A549 (cell line): ENCODE measurements around the gene OR6N1. TPM values are rescaled to one million over a fixed set of nuclear protein-coding genes. Genes with fewer than 3 reads are reported as not detected.

ENCODE experiments used
- ATAC-seq, 2 experiments: fragments of 200-7000 bp in 1 of 2; fragments of >200 bp in 1 of 2; cut with Nextera tagmentation in 1 of 2; cut with Tn5 transposase in 1 of 2; 3 replicates each; pipeline versions ENCODE4 v1.8.0 to v1.9.1; 2018 to 2020; ENCODE audit warnings: mild to moderate bottlenecking in 1 of 2, moderate library complexity in 1 of 2
- CTCF ChIA-PET: fragments of 300-600 bp; sonication (Branson Sonifier 250); formaldehyde crosslinking; extraction: SDS; loops from one replicate; lab custom pipeline; 2021; ENCODE audit warnings: antibody characterized with exemption, inconsistent platforms; lab: Yijun Ruan, JAX
- POLR2A ChIA-PET: fragments of 350-600 bp; formaldehyde crosslinking; extraction: SDS; loops from one replicate; lab custom pipeline; 2021; ENCODE audit warnings: antibody characterized with exemption, inconsistent platforms; lab: Yijun Ruan, JAX
- DNase-seq, 2 experiments: peaks; one replicate each; pipeline versions ENCODE4 v3.0.0 to v3.0.0-alpha.2; 2011 to 2016; ENCODE audit warnings: low read depth in 1 of 2, low spot score in 1 of 2
- FAIRE-seq: peaks from 2 replicates; lab custom pipeline; 2011; peaks lifted over from hg19 to GRCh38; lab: Jason Lieb, UNC
- H3K27ac ChIP-seq, 2 experiments: fragments of >200 bp; sonication (Bioruptor Twin); formaldehyde crosslinking; 3 replicates each; pipeline ENCODE4 v1.5.1; 2016 to 2017
- H3K4me1 ChIP-seq: fragments of >200 bp; sonication (Bioruptor Twin); formaldehyde crosslinking; 3 replicates; pipeline ENCODE4 v1.6.1; 2016
- H3K4me2 ChIP-seq: fragments of >200 bp; sonication (Bioruptor Twin); formaldehyde crosslinking; 3 replicates; pipeline ENCODE4 v1.6.1; 2016
- H3K4me3 ChIP-seq: fragments of >200 bp; sonication (Bioruptor Twin); formaldehyde crosslinking; 3 replicates; pipeline ENCODE4 v1.5.1; 2016
- H3K9me3 ChIP-seq: fragments of >200 bp; sonication (Bioruptor Twin); formaldehyde crosslinking; 3 replicates; pipeline ENCODE4 v1.6.1; 2016
- BHLHE40 ChIP-seq: IDR thresholded peaks from 2 replicates; pipeline ENCODE4 v1.6.1; 2012; ENCODE audit warnings: low read depth, low read length, inconsistent platforms
- CEBPB ChIP-seq, 2 experiments: fragments of >200 bp in 1 of 2; sonication (Bioruptor Twin) in 1 of 2; formaldehyde crosslinking in 1 of 2; IDR thresholded peaks; 2 replicates each; pipeline ENCODE4 v1.6.1; 2012 to 2016
- CHD4 ChIP-seq: fragments of 200-600 bp; sonication (generic); IDR thresholded peaks from 2 replicates; pipeline ENCODE4 v1.6.1; 2016; ENCODE audit warnings: antibody characterized with exemption, mild to moderate bottlenecking, borderline replicate concordance
- CTCF ChIP-seq: fragments of >200 bp; sonication (Bioruptor Twin); formaldehyde crosslinking; IDR thresholded peaks from 3 replicates; pipeline ENCODE4 v1.5.1; 2016
- EP300 ChIP-seq, 2 experiments: fragments of >200 bp; sonication (Bioruptor Twin); formaldehyde crosslinking; IDR thresholded peaks; 2 replicates in 1 of 2; 3 replicates in 1 of 2; pipeline ENCODE4 v1.6.1; 2016 to 2017
- ESRRA ChIP-seq: fragments of 150-350 bp; IDR thresholded peaks from 2 replicates; pipeline ENCODE4 v1.6.1; 2014; ENCODE audit warnings: mild to moderate bottlenecking, low read length, borderline replicate concordance
- FOSL2 ChIP-seq, 2 experiments: fragments of 450-650 bp in 1 of 2; fragments of >200 bp in 1 of 2; sonication (Bioruptor Twin) in 1 of 2; formaldehyde crosslinking; IDR thresholded peaks; 2 replicates each; pipeline versions ENCODE4 v1.5.0 to v1.6.1; 2016 to 2020; ENCODE audit warnings: mild to moderate bottlenecking in 1 of 2, moderate library complexity in 1 of 2
- HES2 ChIP-seq: fragments of >200 bp; sonication (Bioruptor Twin); formaldehyde crosslinking; IDR thresholded peaks from 2 replicates; pipeline ENCODE4 v1.6.1; 2016
- HEYL ChIP-seq: fragments of 250-450 bp; sonication (Bioruptor Pico); IDR thresholded peaks from 2 replicates; pipeline ENCODE4 v1.8.0; 2021; ENCODE audit warnings: mild to moderate bottlenecking, moderate library complexity
- HOXB5 ChIP-seq: fragments of 250-450 bp; sonication (Bioruptor Pico); IDR thresholded peaks from 2 replicates; pipeline ENCODE4 v1.5.0; 2020; ENCODE audit warnings: mild to moderate bottlenecking, moderate library complexity
- MAFK ChIP-seq: fragments of 450-650 bp; IDR thresholded peaks from 2 replicates; pipeline ENCODE4 v1.6.1; 2014; ENCODE audit not compliant: partially characterized antibody
- MAX ChIP-seq: IDR thresholded peaks from 2 replicates; pipeline ENCODE4 v1.6.1; 2012
- NFE2L2 ChIP-seq: fragments of 150-350 bp; conservative IDR thresholded peaks from 2 replicates; pipeline ENCODE4 v1.6.1; 2014; ENCODE audit warnings: low read length
- PBX3 ChIP-seq: IDR thresholded peaks from 2 replicates; pipeline ENCODE4 v1.6.1; 2012
- RAD21 ChIP-seq, 2 experiments: fragments of >200 bp in 1 of 2; sonication (Bioruptor Twin) in 1 of 2; formaldehyde crosslinking in 1 of 2; IDR thresholded peaks in 1 of 2; conservative IDR thresholded peaks in 1 of 2; 2 replicates in 1 of 2; 3 replicates in 1 of 2; pipeline ENCODE4 v1.6.1; 2012 to 2018; ENCODE audit warnings: inconsistent platforms in 1 of 2
- RARB ChIP-seq: fragments of 250-450 bp; sonication (Bioruptor Pico); IDR thresholded peaks from 2 replicates; pipeline ENCODE4 v1.8.0; 2021; ENCODE audit warnings: mild to moderate bottlenecking, moderate library complexity
- RFX5 ChIP-seq: fragments of 450-650 bp; IDR thresholded peaks from 2 replicates; pipeline ENCODE4 v1.7.1; 2014; ENCODE audit warnings: antibody characterized with exemption, mild to moderate bottlenecking, moderate library complexity
- RNF2 ChIP-seq: fragments of 200-600 bp; sonication (generic); IDR thresholded peaks from 2 replicates; pipeline ENCODE4 v1.6.1; 2016; ENCODE audit warnings: low read depth, mild to moderate bottlenecking, antibody characterized with exemption, moderate library complexity, borderline replicate concordance
- SREBF2 ChIP-seq: fragments of 450-650 bp; IDR thresholded peaks from 2 replicates; pipeline ENCODE4 v1.6.1; 2014; ENCODE audit warnings: mild to moderate bottlenecking, moderate library complexity
- TP53 ChIP-seq: fragments of 250-450 bp; sonication (Bioruptor Pico); IDR thresholded peaks from 2 replicates; pipeline ENCODE4 v1.5.0; 2021; ENCODE audit warnings: mild to moderate bottlenecking, moderate library complexity
- USF2 ChIP-seq: fragments of 450-650 bp; IDR thresholded peaks from 2 replicates; pipeline ENCODE4 v1.6.1; 2014; ENCODE audit warnings: antibody characterized with exemption
- ZNF302 ChIP-seq: fragments of 250-450 bp; sonication (Bioruptor Pico); IDR thresholded peaks from 2 replicates; pipeline ENCODE4 v1.9.0; 2021; ENCODE audit warnings: inconsistent platforms, mild to moderate bottlenecking, moderate library complexity
- ZSCAN20 ChIP-seq: fragments of 250-450 bp; sonication (Bioruptor Pico); IDR thresholded peaks from 2 replicates; pipeline ENCODE4 v1.8.0; 2022; ENCODE audit warnings: mild to moderate bottlenecking, moderate library complexity
- WGBS: methylation state at CpG from one replicate; pipeline ENCODE4 v1.1.6; 2017; ENCODE audit errors: missing lambda C conversion rate; 5-methylcytosine and 5-hydroxymethylcytosine counted together
- polyA plus RNA-seq, 4 experiments: library from polyadenylated mRNA; depleted of rRNA in 3 of 4; stranded (reverse); fragments of >200 nt; fragmentation: RNase III in 1 of 4; extraction: RNeasy Plus Mini Kit Qiagen cat#74134 plus additional on column Dnase treatment in 1 of 4; gene quantifications; 2 replicates in 3 of 4; 3 replicates in 1 of 4; pipeline ENCODE4 v1.2.3, GENCODE V29; 2011 to 2017
- small RNA-seq, 6 experiments: library from RNA; depleted of rRNA; stranded (forward); fragments of <200 nt; gene quantifications; one replicate each; pipeline ENCODE3, GENCODE V24; 2012

OR6N1 gene
- polyA plus RNA-seq, 2 of the 4 experiments (the other 2 are of a cell fraction) = not detected

- no peak for TF ChIP-seq SREBF2
Observed at GRCh38 chr1:158717344-158717743, 54.7 kb downstream of the OR6N1 start (continued).

GRCh38 chr1:158716335-158716734 lies 55.7 kb downstream of the OR6N1 start:
- CTCF ChIA-PET = no interaction called here
- no peak for DNase-seq
- no peak for ATAC-seq

GRCh38 chr1:158714754-158715153 lies 57.2 kb downstream of the OR6N1 start:
- TF ChIP-seq RFX5 (no peak), MAX (no peak), CHD4 (no peak), EP300 (IDR thresholded peaks at IDR 0.05) (no peak), MAFK (no peak), NFE2L2 (no peak), HES2 (no peak), FOSL2 (IDR thresholded peaks at IDR 0.05) (no peak), FOSL2 (CRISPR knock-in tag; IDR thresholded peaks at IDR 0.05) (no peak), CEBPB (IDR thresholded peaks at IDR 0.05) (no peak)
- no peak for FAIRE-seq
- Histone ChIP-seq H3K4me1 (no peaks in the 10 kb centered on the region), H3K9me3 (no peaks in the 10 kb centered on the region), H3K27ac (no peak overlapping the region), H3K4me2 (no peak overlapping the region), H3K4me3 (no peak overlapping the region)
- POLR2A ChIA-PET = no interaction called here
- whole genome bisulfite sequencing = 0% methylated on average over 1 of the region's 1 CpG
- no peak for ATAC-seq
- CTCF ChIA-PET = no interaction called here
- no peak for DNase-seq

More at GRCh38 chr1:158716335-158716734, 55.7 kb downstream of the OR6N1 start:
- Histone ChIP-seq H3K4me3 (no peak overlapping the region), H3K27ac (no peak overlapping the region), H3K4me1 (no peaks in the 10 kb centered on the region), H3K4me2 (no peak overlapping the region), H3K9me3 (no peaks in the 10 kb centered on the region)
- no peak for TF ChIP-seq ESRRA
- TF ChIP-seq PBX3 = no peak
- TF ChIP-seq RARB (CRISPR knock-in tag) = no peak
- TF ChIP-seq USF2 = no peak
- TF ChIP-seq HOXB5 (CRISPR knock-in tag) = no peak
- no peak for TF ChIP-seq CTCF
- no peak for TF ChIP-seq BHLHE40
- no peak for TF ChIP-seq ZSCAN20 (CRISPR knock-in tag)
- no peak for TF ChIP-seq HES2
- TF ChIP-seq HEYL = no peak
- no peak for TF ChIP-seq ZNF302 (CRISPR knock-in tag)
- TF ChIP-seq TP53 (CRISPR knock-in tag) = no peak
- no peak for TF ChIP-seq RNF2
- TF ChIP-seq MAX = no peak
- no peak for TF ChIP-seq RAD21 (conservative IDR thresholded peaks at IDR 0.05 in 1 of 2, IDR thresholded peaks at IDR 0.05 in 1 of 2)
- TF ChIP-seq EP300 (IDR thresholded peaks at IDR 0.05) = no peak
- POLR2A ChIA-PET = no interaction called here
- no peak for FAIRE-seq
- WGBS = 0% methylated on average over 1 of the region's 1 CpG

Small RNA genes lying within 50 kb of the gene (small RNA-seq; reads per million reads assigned to genes)
- 0 reads per million in 6 experiments for gene OR2AQ1P

Other genes with a start within 250 kb of the OR6N1 start
- gene OR6Y1, start 217.8 kb downstream of the OR6N1 start, polyA plus RNA-seq (2011; rRNA removed) = not detected in 2 replicates
- gene OR6Y1, start 217.8 kb downstream of the OR6N1 start, polyA plus RNA-seq (2017; fragmentation: RNase III; extraction: RNeasy Plus Mini Kit Qiagen cat#74134 plus additional on column Dnase treatment) = not detected in 3 replicates
- not detected in 2 replicates for gene OR6P1, start 201.6 kb downstream of the OR6N1 start, polyA plus RNA-seq (2011; rRNA removed)
- not detected in 3 replicates for gene OR6P1, start 201.6 kb downstream of the OR6N1 start, polyA plus RNA-seq (2017; fragmentation: RNase III; extraction: RNeasy Plus Mini Kit Qiagen cat#74134 plus additional on column Dnase treatment)
- not detected in 2 replicates for gene OR10X1, start 192.3 kb downstream of the OR6N1 start, polyA plus RNA-seq (2011; rRNA removed)
- not detected in 3 replicates for gene OR10X1, start 192.3 kb downstream of the OR6N1 start, polyA plus RNA-seq (2017; fragmentation: RNase III; extraction: RNeasy Plus Mini Kit Qiagen cat#74134 plus additional on column Dnase treatment)
- gene OR10Z1, start 166.9 kb downstream of the OR6N1 start, polyA plus RNA-seq (2011; rRNA removed) = not detected in 2 replicates
- not detected in 3 replicates for gene OR10Z1, start 166.9 kb downstream of the OR6N1 start, polyA plus RNA-seq (2017; fragmentation: RNase III; extraction: RNeasy Plus Mini Kit Qiagen cat#74134 plus additional on column Dnase treatment)
- 0.09 and 0.10 TPM in 2 replicates for gene SPTA1, start 85.5 kb downstream of the OR6N1 start, polyA plus RNA-seq (2011; rRNA removed)
- gene SPTA1, start 85.5 kb downstream of the OR6N1 start, polyA plus RNA-seq (2017; fragmentation: RNase III; extraction: RNeasy Plus Mini Kit Qiagen cat#74134 plus additional on column Dnase treatment) = not detected in 3 replicates
- gene OR6K2, start 71.5 kb downstream of the OR6N1 start, polyA plus RNA-seq (2011; rRNA removed) = not detected in 2 replicates
- gene OR6K2, start 71.5 kb downstream of the OR6N1 start, polyA plus RNA-seq (2017; fragmentation: RNase III; extraction: RNeasy Plus Mini Kit Qiagen cat#74134 plus additional on column Dnase treatment) = not detected in 3 replicates
- not detected in 2 replicates for gene OR6K3, start 51.5 kb downstream of the OR6N1 start, polyA plus RNA-seq (2011; rRNA removed)
- not detected in 3 replicates for gene OR6K3, start 51.5 kb downstream of the OR6N1 start, polyA plus RNA-seq (2017; fragmentation: RNase III; extraction: RNeasy Plus Mini Kit Qiagen cat#74134 plus additional on column Dnase treatment)
- gene OR6K6, start 17.5 kb downstream of the OR6N1 start, polyA plus RNA-seq (2011; rRNA removed) = not detected in 2 replicates
- not detected in 3 replicates for gene OR6K6, start 17.5 kb downstream of the OR6N1 start, polyA plus RNA-seq (2017; fragmentation: RNase III; extraction: RNeasy Plus Mini Kit Qiagen cat#74134 plus additional on column Dnase treatment)
- gene OR6N2, start 9.0 kb upstream of the OR6N1 start, polyA plus RNA-seq (2011; rRNA removed) = not detected in 2 replicates
- not detected in 3 replicates for gene OR6N2, start 9.0 kb upstream of the OR6N1 start, polyA plus RNA-seq (2017; fragmentation: RNase III; extraction: RNeasy Plus Mini Kit Qiagen cat#74134 plus additional on column Dnase treatment)
- not detected in 2 replicates for gene MNDA, start 59.2 kb upstream of the OR6N1 start, polyA plus RNA-seq (2011; rRNA removed)
- not detected in 3 replicates for gene MNDA, start 59.2 kb upstream of the OR6N1 start, polyA plus RNA-seq (2017; fragmentation: RNase III; extraction: RNeasy Plus Mini Kit Qiagen cat#74134 plus additional on column Dnase treatment)
- not detected in 2 replicates for gene PYHIN1, start 159.4 kb upstream of the OR6N1 start, polyA plus RNA-seq (2011; rRNA removed)
- not detected in 3 replicates for gene PYHIN1, start 159.4 kb upstream of the OR6N1 start, polyA plus RNA-seq (2017; fragmentation: RNase III; extraction: RNeasy Plus Mini Kit Qiagen cat#74134 plus additional on column Dnase treatment)
- 2.7 and 3.3 TPM in 2 replicates for gene IFI16, start 237.7 kb upstream of the OR6N1 start, polyA plus RNA-seq (2011; rRNA removed)
- 1.2 to 2.0 TPM (median 1.5 TPM) in 3 replicates for gene IFI16, start 237.7 kb upstream of the OR6N1 start, polyA plus RNA-seq (2017; fragmentation: RNase III; extraction: RNeasy Plus Mini Kit Qiagen cat#74134 plus additional on column Dnase treatment)